ENCODE measurements around the gene COG1. TPM values are rescaled to one million over a fixed set of nuclear protein-coding genes. Genes with fewer than 3 reads are reported as not detected.

The COG1 gene
- total RNA-seq, 1 donor = 23.2 TPM

DNA sequence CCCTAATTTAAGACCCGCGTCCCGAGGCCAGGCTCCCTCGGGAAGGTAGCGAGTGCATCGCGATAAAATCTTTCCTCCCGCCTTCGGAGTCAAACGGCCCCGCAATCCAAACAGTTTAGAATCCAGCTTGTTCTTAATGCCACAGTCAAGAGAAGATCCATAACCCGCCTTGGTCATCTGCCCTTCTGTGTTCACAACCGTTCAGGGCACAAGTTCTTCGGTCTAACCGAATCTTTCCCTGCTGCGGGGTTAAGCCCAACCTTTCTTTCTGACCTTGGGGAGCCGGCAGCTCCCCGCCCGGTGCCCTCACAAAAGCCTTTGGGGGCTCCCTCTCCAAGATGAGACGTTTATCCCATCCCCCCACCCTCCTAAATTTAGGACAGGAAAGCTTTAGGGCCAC, 38.5 kb downstream of the COG1 start:
- Histone ChIP-seq H3K27me3 (ENCODE audit: insufficient read depth, low read length) (no peaks in the 10 kb centered on the region), H4K20me1 (ENCODE audit: insufficient read depth, low read length) (peaks cover 33% of the 10 kb centered on the region), H3K4me1 (ENCODE audit: insufficient read depth, low read length) (peaks cover 43% of the 10 kb centered on the region), H3K9me3 (ENCODE audit: low read depth, low read length) (no peaks in the 10 kb centered on the region), H2AFZ (ENCODE audit: low read length) (peak overlapping the region; percentile 87), H3K4me3 (ENCODE audit: insufficient read depth, low read length) (peak overlapping the region; percentile 98), H3K4me2 (ENCODE audit: insufficient read depth, low read length) (peak overlapping the region; percentile 100), H3K36me3 (ENCODE audit: insufficient read depth, low read length) (peaks cover 10% of the 10 kb centered on the region), H3K79me2 (ENCODE audit: insufficient read depth, low read length) (peaks cover 66% of the 10 kb centered on the region), H3K27ac (ENCODE audit: low read depth, low read length) (peak overlapping the region; percentile 77)
- no peak for TF ChIP-seq CTCF (IDR thresholded peaks at IDR 0.05; ENCODE audit: extremely low read depth, low read depth, low read length)
- peak; percentile 87 for DNase-seq (ENCODE audit: insufficient read length, low spot score, missing footprints)

- Histone ChIP-seq H3K4me1 (ENCODE audit: insufficient read depth, low read length) (peaks cover 37% of the 10 kb centered on the region), H3K27me3 (ENCODE audit: insufficient read depth, low read length) (no peaks in the 10 kb centered on the region), H3K4me2 (ENCODE audit: insufficient read depth, low read length) (peak overlapping the region; percentile 100), H3K36me3 (ENCODE audit: insufficient read depth, low read length) (peaks cover 11% of the 10 kb centered on the region), H3K9me3 (ENCODE audit: low read depth, low read length) (no peaks in the 10 kb centered on the region), H2AFZ (ENCODE audit: low read length) (peak overlapping the region; percentile 93), H3K27ac (ENCODE audit: low read depth, low read length) (peak overlapping the region; percentile 77), H3K79me2 (ENCODE audit: insufficient read depth, low read length) (peaks cover 60% of the 10 kb centered on the region), H3K4me3 (ENCODE audit: insufficient read depth, low read length) (peak overlapping the region; percentile 98), H4K20me1 (ENCODE audit: insufficient read depth, low read length) (peaks cover 33% of the 10 kb centered on the region)
- no peak for TF ChIP-seq CTCF (IDR thresholded peaks at IDR 0.05; ENCODE audit: extremely low read depth, low read depth, low read length)
- DNase-seq (ENCODE audit: insufficient read length, low spot score, missing footprints) = peak; percentile 98
Observed at GRCh38 chr17:73231841-73232586, 39.2 kb downstream of the COG1 start.

- peaks cover 55% of the 10 kb centered on the region for H3K79me2 ChIP-seq (ENCODE audit: insufficient read depth, low read length)
- peak overlapping the region; percentile 100 for H3K4me2 ChIP-seq (ENCODE audit: insufficient read depth, low read length)
Observed at GRCh38 chr17:73232587-73233373, 39.9 kb downstream of the COG1 start.

More at GRCh38 chr17:73232587-73233373, 39.9 kb downstream of the COG1 start:
- Histone ChIP-seq H2AFZ (ENCODE audit: low read length) (peak overlapping the region; percentile 93), H3K27ac (ENCODE audit: low read depth, low read length) (peak overlapping the region; percentile 77), H3K36me3 (ENCODE audit: insufficient read depth, low read length) (peaks cover 11% of the 10 kb centered on the region), H3K9me3 (ENCODE audit: low read depth, low read length) (no peaks in the 10 kb centered on the region), H4K20me1 (ENCODE audit: insufficient read depth, low read length) (peaks cover 27% of the 10 kb centered on the region), H3K4me1 (ENCODE audit: insufficient read depth, low read length) (peaks cover 29% of the 10 kb centered on the region), H3K27me3 (ENCODE audit: insufficient read depth, low read length) (no peaks in the 10 kb centered on the region), H3K4me3 (ENCODE audit: insufficient read depth, low read length) (peak overlapping the region; percentile 98)
- DNase-seq (ENCODE audit: insufficient read length, low spot score, missing footprints) = peak; percentile 85
- no peak for TF ChIP-seq CTCF (IDR thresholded peaks at IDR 0.05; ENCODE audit: extremely low read depth, low read depth, low read length)

Measured in osteoblast (primary cell).